Dermis blood vessel endothelial cell (primary cell): ENCODE data around the gene VAT1. TPM values are rescaled to one million over a fixed set of nuclear protein-coding genes. Genes with fewer than 3 reads are reported as not detected.
"Not testable (repeated sequence)": the region's sequence is repeated elsewhere in the genome, so short reads cannot be mapped to it uniquely, and the experiment has no call there.

Experiments
- DNase-seq: peaks from one replicate; pipeline ENCODE4 v3.0.0; 2010
- total RNA-seq: library from RNA; depleted of rRNA; stranded (reverse); fragments of >200 nt; gene quantifications from 2 replicates; pipeline ENCODE4 v1.2.3, GENCODE V29; 2014

VAT1 gene
- total RNA-seq, 1 donor from 2014 or later = 261 TPM

GRCh38 chr17:43003542-43004172 is 18.5 kb downstream of the VAT1 start:
- no peak for DNase-seq

- not testable (repeated sequence) for DNase-seq
Observed at GRCh38 chr17:43000894-43001293, 21.3 kb downstream of the VAT1 start.

- no peak for DNase-seq
Observed at GRCh38 chr17:42999003-42999525, 23.1 kb downstream of the VAT1 start.

- peak; percentile 100 for DNase-seq
Observed at GRCh38 chr17:42997984-42998938, 23.9 kb downstream of the VAT1 start, which contains the start of gene RPL27. Gene RPL27, plus strand, starts transcription at chr17:42998419. Its CDS starts 332 bp downstream, at chr17:42998751.

GRCh38 chr17:42997390-42997983 is 24.7 kb downstream of the VAT1 start:
- DNase-seq = no peak

- not testable (repeated sequence) for DNase-seq
Observed at GRCh38 chr17:42993913-42994312, 28.3 kb downstream of the VAT1 start.

GRCh38 chr17:42992872-42993271 is 29.3 kb downstream of the VAT1 start:
- no peak for DNase-seq

- DNase-seq = no peak
Observed at GRCh38 chr17:42991471-42991870, 30.7 kb downstream of the VAT1 start.

- no peak for DNase-seq
Observed at GRCh38 chr17:42989726-42990652, 32.2 kb downstream of the VAT1 start.

- DNase-seq = no peak
Observed at GRCh38 chr17:42989141-42989540, 33.0 kb downstream of the VAT1 start.

- peak; percentile 24 for DNase-seq
Observed at GRCh38 chr17:42985225-42985624, 37.0 kb downstream of the VAT1 start.

GRCh38 chr17:42982266-42982665 is 39.9 kb downstream of the VAT1 start:
- no peak for DNase-seq

- DNase-seq = peak; percentile 71
Observed at GRCh38 chr17:42980766-42981397, 41.3 kb downstream of the VAT1 start.

- peak; percentile 89 for DNase-seq
Observed at GRCh38 chr17:42980274-42980765, 41.9 kb downstream of the VAT1 start, which contains the start of gene RUNDC1. Gene RUNDC1, plus strand, starts transcription at chr17:42980565. Its CDS starts 12 bp downstream, at chr17:42980577.

GRCh38 chr17:42979511-42980273 is 42.5 kb downstream of the VAT1 start, which contains the start of gene PTGES3L:
Gene PTGES3L, minus strand, starts transcription at chr17:42980080. Its CDS starts 27 bp downstream, at chr17:42980053.
- peak; percentile 58 for DNase-seq

GRCh38 chr17:42975701-42976100 is 46.5 kb downstream of the VAT1 start:
- DNase-seq = not testable (repeated sequence)

GRCh38 chr17:42975265-42975664 is 46.9 kb downstream of the VAT1 start:
- no peak for DNase-seq

- DNase-seq = not testable (repeated sequence)
Observed at GRCh38 chr17:42973323-42973722, 48.9 kb downstream of the VAT1 start.

- DNase-seq = no peak
Observed at GRCh38 chr17:42971589-42971988, 50.6 kb downstream of the VAT1 start.

GRCh38 chr17:42969001-42969581 is 53.1 kb downstream of the VAT1 start:
- no peak for DNase-seq
